Measurements from ENCODE around the gene UBXN7.
"Not testable (repeated sequence)": the region's sequence is repeated elsewhere in the genome, so short reads cannot be mapped to it uniquely, and the experiment has no call there.

The UBXN7 gene, protein sequence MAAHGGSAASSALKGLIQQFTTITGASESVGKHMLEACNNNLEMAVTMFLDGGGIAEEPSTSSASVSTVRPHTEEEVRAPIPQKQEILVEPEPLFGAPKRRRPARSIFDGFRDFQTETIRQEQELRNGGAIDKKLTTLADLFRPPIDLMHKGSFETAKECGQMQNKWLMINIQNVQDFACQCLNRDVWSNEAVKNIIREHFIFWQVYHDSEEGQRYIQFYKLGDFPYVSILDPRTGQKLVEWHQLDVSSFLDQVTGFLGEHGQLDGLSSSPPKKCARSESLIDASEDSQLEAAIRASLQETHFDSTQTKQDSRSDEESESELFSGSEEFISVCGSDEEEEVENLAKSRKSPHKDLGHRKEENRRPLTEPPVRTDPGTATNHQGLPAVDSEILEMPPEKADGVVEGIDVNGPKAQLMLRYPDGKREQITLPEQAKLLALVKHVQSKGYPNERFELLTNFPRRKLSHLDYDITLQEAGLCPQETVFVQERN

DNA sequence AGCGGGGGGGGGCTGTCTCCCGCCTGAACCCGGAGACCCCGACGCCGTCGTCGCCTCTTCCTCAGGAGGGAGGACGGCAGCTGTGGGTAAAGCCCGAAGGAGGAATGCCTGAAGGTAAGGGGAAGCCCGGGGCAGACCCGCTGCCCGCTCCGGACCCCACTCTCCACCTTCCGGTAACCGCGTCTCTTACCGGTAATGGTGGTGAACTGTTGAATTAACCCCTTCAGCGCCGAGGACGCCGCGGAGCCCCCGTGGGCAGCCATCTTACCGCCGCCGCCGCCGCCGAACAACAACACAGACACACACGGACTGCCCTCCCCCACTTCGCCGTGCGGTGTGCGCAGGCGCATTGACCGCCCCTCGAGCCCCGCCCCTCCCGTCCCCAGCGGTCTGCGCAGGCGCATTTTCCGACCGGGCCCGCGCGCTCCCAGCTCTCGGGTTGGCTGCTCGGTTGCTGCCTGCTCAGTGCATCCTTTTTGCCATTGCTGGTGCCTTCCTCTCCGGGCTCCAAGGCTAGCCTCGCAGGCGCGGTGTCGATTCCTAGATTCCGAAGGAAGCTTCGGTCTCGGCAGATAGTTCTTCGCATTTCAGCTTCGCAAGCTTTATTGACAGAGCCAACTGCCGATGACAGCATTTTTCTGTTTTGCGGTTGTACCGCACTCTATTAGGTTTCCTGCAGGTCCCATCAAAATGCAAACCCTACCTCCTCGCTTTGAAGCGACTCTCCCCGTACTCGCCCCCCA lies at the start of gene UBXN7:
Gene UBXN7 (minus strand): TSS at position 291 of the 743 bp plus-strand sequence. CDS start 28 bp downstream, at position 263.
- Mint-ChIP-seq H3K36me3 (ENCODE audit: insufficient read depth) (peaks cover 22% of the 10 kb centered on the region), H3K4me1 (peaks cover 19% of the 10 kb centered on the region), H3K9me3 (no peaks in the 10 kb centered on the region), H3K27me3 (no peaks in the 10 kb centered on the region), H3K27ac (ENCODE audit: low read depth) (peak within 1 kb of the TSS; percentile 94), H3K4me3 (peak within 1 kb of the TSS; percentile 89)
- peak; percentile 92 to 93 for DNase-seq (ENCODE audit: low spot score in 2 of 2)
- peak; percentile 81 for ATAC-seq (replicated peaks; ENCODE audit: extremely low read depth, poor library complexity, severe bottlenecking)

DNA sequence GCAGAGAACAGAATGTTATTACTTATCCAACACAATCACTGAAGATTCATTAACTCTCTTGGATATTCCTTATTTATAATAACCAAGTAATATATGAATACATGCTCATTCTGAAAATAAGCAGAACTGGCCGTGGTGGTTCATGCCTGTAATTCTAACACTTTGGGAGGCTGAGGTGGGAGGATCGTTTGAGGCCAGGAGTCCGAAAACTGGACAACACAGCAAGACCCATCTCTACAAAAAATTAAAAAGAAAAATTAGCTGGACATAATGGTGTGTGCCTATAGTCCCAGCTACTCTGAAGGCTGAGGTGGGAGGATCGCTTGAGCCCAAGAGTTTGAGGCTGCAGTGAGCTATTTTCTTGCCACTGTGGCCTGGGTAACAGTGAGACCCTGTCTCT lies 45.5 kb upstream of the UBXN7 start:
- Mint-ChIP-seq H3K36me3 (ENCODE audit: insufficient read depth) (peaks cover 68% of the 10 kb centered on the region), H3K27me3 (no peaks in the 10 kb centered on the region), H3K4me3 (no peak overlapping the region), H3K9me3 (no peaks in the 10 kb centered on the region), H3K27ac (ENCODE audit: low read depth) (no peak overlapping the region), H3K4me1 (no peaks in the 10 kb centered on the region)
- DNase-seq (ENCODE audit: low spot score in 2 of 2) (no peak), ATAC-seq (replicated peaks; ENCODE audit: extremely low read depth, poor library complexity, severe bottlenecking) (no peak)

DNA sequence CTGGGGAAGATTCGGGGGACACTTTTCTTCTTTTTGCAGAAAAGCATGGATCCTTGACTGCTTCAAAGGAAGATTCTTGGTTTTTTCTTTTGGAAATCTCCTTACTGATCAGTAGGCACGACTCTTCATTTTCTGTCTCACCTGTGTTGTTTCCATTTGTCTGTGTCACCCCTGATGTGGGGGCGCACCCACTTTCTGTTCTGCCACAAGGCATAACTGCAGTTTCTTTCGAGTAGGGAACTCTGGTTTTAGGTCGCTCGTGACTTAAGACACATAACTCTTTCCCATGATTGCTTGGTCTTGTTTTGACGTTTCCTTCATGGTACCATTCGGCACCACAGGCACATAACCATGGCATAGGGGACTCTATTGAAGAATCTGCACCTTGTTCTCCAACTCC lies 40.1 kb upstream of the UBXN7 start:
- Mint-ChIP-seq H3K27ac (ENCODE audit: low read depth) (no peak overlapping the region), H3K4me3 (no peak overlapping the region), H3K36me3 (ENCODE audit: insufficient read depth) (peaks cover 56% of the 10 kb centered on the region), H3K27me3 (no peaks in the 10 kb centered on the region), H3K9me3 (no peaks in the 10 kb centered on the region), H3K4me1 (peaks cover 17% of the 10 kb centered on the region)
- ATAC-seq (replicated peaks; ENCODE audit: extremely low read depth, poor library complexity, severe bottlenecking) (no peak), DNase-seq (ENCODE audit: low spot score in 2 of 2) (no peak)

GRCh38 chr3:196471551-196471950 lies 39.3 kb upstream of the UBXN7 start:
- ATAC-seq (replicated peaks; ENCODE audit: extremely low read depth, poor library complexity, severe bottlenecking) (no peak), DNase-seq (ENCODE audit: low spot score in 2 of 2) (no peak)
- no peaks in the 10 kb centered on the region for H3K9me3 Mint-ChIP-seq
- no peaks in the 10 kb centered on the region for H3K27me3 Mint-ChIP-seq
- peaks cover 17% of the 10 kb centered on the region for H3K4me1 Mint-ChIP-seq
- no peak overlapping the region for H3K4me3 Mint-ChIP-seq
- H3K36me3 Mint-ChIP-seq (ENCODE audit: insufficient read depth): peaks cover 52% of the 10 kb centered on the region
- no peak overlapping the region for H3K27ac Mint-ChIP-seq (ENCODE audit: low read depth)

DNA sequence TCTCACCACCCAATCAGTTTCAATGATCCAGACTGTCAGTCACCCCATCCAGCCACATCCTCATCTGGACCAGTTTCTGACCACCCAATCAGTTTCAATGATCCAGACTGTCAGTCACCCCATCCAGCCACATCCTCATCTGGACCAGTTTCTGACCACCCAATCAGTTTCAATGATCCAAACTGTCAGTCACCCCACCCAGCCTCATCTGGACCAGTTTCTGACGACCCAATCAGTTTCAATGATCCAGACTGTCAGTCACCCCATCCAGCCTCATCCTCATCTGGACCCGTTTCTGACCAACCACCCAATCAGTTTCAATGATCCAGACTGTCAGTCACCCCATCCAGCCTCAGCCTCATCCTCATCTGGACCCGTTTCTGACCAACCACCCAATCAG lies 38.0 kb upstream of the UBXN7 start:
- H3K36me3 Mint-ChIP-seq (ENCODE audit: insufficient read depth): peaks cover 45% of the 10 kb centered on the region
- ATAC-seq (replicated peaks; ENCODE audit: extremely low read depth, poor library complexity, severe bottlenecking); DNase-seq (ENCODE audit: low spot score in 2 of 2); H3K27me3 Mint-ChIP-seq; H3K4me3 Mint-ChIP-seq; H3K9me3 Mint-ChIP-seq: not testable (repeated sequence)
- peaks cover 17% of the 10 kb centered on the region for H3K4me1 Mint-ChIP-seq
- peak overlapping the region; percentile 38 for H3K27ac Mint-ChIP-seq (ENCODE audit: low read depth)

DNA sequence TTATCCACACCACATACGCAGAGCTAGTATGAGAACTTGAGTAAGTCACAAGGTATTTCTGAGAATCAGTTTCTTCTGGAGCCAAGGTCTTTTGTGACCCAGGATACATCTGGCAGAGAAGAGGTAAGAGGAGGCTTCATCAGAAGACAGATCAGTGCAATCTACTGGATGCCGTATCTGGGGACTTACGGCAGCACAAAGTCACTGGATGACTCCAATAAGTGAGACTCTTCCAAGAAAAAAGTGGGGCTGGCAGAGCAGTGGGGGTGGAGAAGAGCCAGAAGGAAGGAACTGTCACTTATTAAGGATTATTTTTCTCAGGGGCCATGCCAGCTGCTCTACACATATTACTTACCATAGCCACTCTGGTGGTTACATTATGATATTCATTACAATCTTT lies 31.6 kb upstream of the UBXN7 start:
- H3K27me3 Mint-ChIP-seq: no peaks in the 10 kb centered on the region
- DNase-seq (ENCODE audit: low spot score in 2 of 2) (no peak), ATAC-seq (replicated peaks; ENCODE audit: extremely low read depth, poor library complexity, severe bottlenecking) (no peak)
- H3K27ac Mint-ChIP-seq (ENCODE audit: low read depth): no peak overlapping the region
- no peak overlapping the region for H3K4me3 Mint-ChIP-seq
- no peaks in the 10 kb centered on the region for H3K9me3 Mint-ChIP-seq
- peaks cover under 1% of the 10 kb centered on the region for H3K4me1 Mint-ChIP-seq
- peaks cover 10% of the 10 kb centered on the region for H3K36me3 Mint-ChIP-seq (ENCODE audit: insufficient read depth)

DNA sequence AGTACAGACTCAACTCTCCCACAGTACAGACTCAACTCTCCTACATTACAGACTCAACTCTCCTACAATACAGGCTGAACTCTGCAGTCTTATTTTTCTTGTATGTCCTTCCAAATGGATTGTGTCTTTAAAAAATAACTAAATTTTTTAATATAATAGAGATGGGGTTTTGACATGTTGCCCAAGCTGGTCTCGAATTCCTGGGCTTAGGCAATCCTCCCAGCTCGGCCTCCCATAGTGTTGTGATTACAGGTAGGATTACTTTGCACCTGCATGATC lies 31.2 kb upstream of the UBXN7 start:
- no peak for DNase-seq (ENCODE audit: low spot score in 2 of 2)

DNA sequence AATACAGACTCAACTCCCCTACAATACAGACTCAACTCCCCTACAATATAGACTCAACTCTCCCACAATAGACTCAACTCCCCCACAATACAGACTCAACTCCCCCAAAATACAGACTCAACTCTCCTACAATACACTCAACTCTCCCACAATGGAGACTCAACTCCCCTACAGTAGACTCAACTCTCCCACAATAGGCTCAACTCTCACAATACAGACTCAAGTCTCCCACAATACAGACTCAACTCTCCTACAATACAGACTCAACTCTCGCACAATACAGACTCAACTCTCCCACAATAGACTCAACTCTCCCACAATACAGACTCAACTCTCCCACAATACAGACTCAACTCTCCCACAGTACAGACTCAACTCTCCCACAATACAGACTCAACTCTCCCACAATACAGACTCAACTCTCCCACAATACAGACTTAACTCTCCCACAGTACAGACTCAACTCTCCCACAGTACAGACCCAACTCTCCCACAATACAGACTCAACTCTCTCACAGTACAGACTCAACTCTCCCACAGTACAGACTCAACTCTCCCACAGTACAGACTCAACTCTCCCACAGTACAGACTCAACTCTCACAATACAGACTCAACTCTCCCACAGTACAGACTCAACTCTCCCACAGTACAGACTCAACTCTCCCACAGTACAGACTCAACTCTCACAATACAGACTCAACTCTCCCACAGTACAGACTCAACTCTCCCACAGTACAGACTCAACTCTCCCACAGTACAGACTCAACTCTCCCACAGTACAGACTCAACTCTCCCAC lies 30.7 kb upstream of the UBXN7 start:
- not testable (repeated sequence) for H3K27ac Mint-ChIP-seq (ENCODE audit: low read depth); H3K4me3 Mint-ChIP-seq; ATAC-seq (replicated peaks; ENCODE audit: extremely low read depth, poor library complexity, severe bottlenecking); H3K4me1 Mint-ChIP-seq; H3K27me3 Mint-ChIP-seq; H3K36me3 Mint-ChIP-seq (ENCODE audit: insufficient read depth); H3K9me3 Mint-ChIP-seq; DNase-seq (ENCODE audit: low spot score in 2 of 2)

More for the DNA sequence above, 31.2 kb upstream of the UBXN7 start:
- H3K27me3 Mint-ChIP-seq: no peaks in the 10 kb centered on the region
- no peak for ATAC-seq (replicated peaks; ENCODE audit: extremely low read depth, poor library complexity, severe bottlenecking)
- no peak overlapping the region for H3K27ac Mint-ChIP-seq (ENCODE audit: low read depth)
- H3K4me1 Mint-ChIP-seq: no peaks in the 10 kb centered on the region
- peaks cover 10% of the 10 kb centered on the region for H3K36me3 Mint-ChIP-seq (ENCODE audit: insufficient read depth)
- H3K4me3 Mint-ChIP-seq: no peak overlapping the region
- H3K9me3 Mint-ChIP-seq: no peaks in the 10 kb centered on the region

DNA sequence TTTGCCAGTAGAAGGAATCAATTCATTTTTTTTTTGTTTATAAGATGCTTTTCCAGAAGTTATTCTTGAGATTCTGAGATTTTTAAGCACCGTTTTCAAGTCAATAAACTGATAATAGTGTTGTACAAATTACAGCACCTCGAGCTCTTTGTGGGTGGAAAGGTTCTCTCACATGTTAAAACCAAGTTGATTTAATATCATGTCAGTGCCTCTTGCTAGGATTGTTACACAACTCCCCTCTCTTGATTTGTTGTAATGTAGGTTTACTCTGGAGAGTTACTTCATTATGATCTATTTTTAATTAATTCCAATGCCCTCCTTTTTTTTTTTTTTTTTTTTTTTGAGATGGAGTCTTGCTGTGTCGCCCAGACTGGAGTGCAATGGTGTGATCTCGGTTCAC lies 25.8 kb upstream of the UBXN7 start:
- ATAC-seq (replicated peaks; ENCODE audit: extremely low read depth, poor library complexity, severe bottlenecking) (no peak), DNase-seq (ENCODE audit: low spot score in 2 of 2) (no peak)
- H3K27me3 Mint-ChIP-seq: no peaks in the 10 kb centered on the region
- H3K4me3 Mint-ChIP-seq: no peak overlapping the region
- H3K27ac Mint-ChIP-seq (ENCODE audit: low read depth): peak overlapping the region; percentile 41
- H3K4me1 Mint-ChIP-seq: no peaks in the 10 kb centered on the region
- H3K9me3 Mint-ChIP-seq: no peaks in the 10 kb centered on the region
- peaks cover 5% of the 10 kb centered on the region for H3K36me3 Mint-ChIP-seq (ENCODE audit: insufficient read depth)

GRCh38 chr3:196457470-196457869 lies 25.2 kb upstream of the UBXN7 start:
- H3K27ac Mint-ChIP-seq (ENCODE audit: low read depth): peak overlapping the region; percentile 41
- not testable (repeated sequence) for H3K9me3 Mint-ChIP-seq; H3K4me1 Mint-ChIP-seq; H3K36me3 Mint-ChIP-seq (ENCODE audit: insufficient read depth); DNase-seq (ENCODE audit: low spot score in 2 of 2); H3K27me3 Mint-ChIP-seq; H3K4me3 Mint-ChIP-seq
- peak; percentile 68 for ATAC-seq (replicated peaks; ENCODE audit: extremely low read depth, poor library complexity, severe bottlenecking)

DNA sequence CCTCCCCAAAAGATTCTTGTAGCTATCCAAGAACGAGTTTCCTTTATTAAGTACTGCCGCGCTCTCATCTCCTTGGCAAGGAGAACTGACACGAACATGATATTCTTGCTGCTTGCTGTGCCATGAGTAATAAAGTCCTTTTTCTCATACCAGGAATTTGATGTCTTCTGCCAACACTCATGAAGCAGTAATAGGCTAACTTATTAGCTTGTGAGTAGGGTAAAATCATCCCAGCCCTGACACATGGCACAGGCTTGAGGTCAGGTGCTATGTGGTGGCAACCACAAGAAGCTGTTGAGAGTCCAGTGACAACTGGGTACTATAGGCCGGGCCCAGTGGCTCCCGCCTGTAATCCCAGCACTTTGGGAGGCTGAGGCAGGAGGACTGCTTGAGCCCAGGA lies 22.7 kb upstream of the UBXN7 start:
- no peaks in the 10 kb centered on the region for H3K4me1 Mint-ChIP-seq
- no peak for ATAC-seq (replicated peaks; ENCODE audit: extremely low read depth, poor library complexity, severe bottlenecking)
- no peak overlapping the region for H3K27ac Mint-ChIP-seq (ENCODE audit: low read depth)
- DNase-seq (ENCODE audit: low spot score in 2 of 2): no peak
- no peak overlapping the region for H3K4me3 Mint-ChIP-seq
- peaks cover 6% of the 10 kb centered on the region for H3K36me3 Mint-ChIP-seq (ENCODE audit: insufficient read depth)
- H3K9me3 Mint-ChIP-seq: no peaks in the 10 kb centered on the region
- H3K27me3 Mint-ChIP-seq: no peaks in the 10 kb centered on the region

GRCh38 chr3:196445391-196445790 lies 13.2 kb upstream of the UBXN7 start:
- not testable (repeated sequence) for H3K27me3 Mint-ChIP-seq; H3K27ac Mint-ChIP-seq (ENCODE audit: low read depth); H3K4me1 Mint-ChIP-seq; H3K9me3 Mint-ChIP-seq; H3K36me3 Mint-ChIP-seq (ENCODE audit: insufficient read depth); H3K4me3 Mint-ChIP-seq; DNase-seq (ENCODE audit: low spot score in 2 of 2); ATAC-seq (replicated peaks; ENCODE audit: extremely low read depth, poor library complexity, severe bottlenecking)

All from central memory CD8-positive, alpha-beta T cell (primary cell).